Daoy (cell line): Measurements from ENCODE around the gene CACNA1H. TPM values are rescaled to one million over a fixed set of nuclear protein-coding genes. Genes with fewer than 3 reads are reported as not detected.
"Not testable (repeated sequence)": the region's sequence is repeated elsewhere in the genome, so short reads cannot be mapped to it uniquely, and the experiment has no call there.

Experiments used
- DNase-seq: peaks from one replicate; pipeline ENCODE4 v3.0.0-alpha.2; 2015; ENCODE audit warnings: low read depth
- total RNA-seq: library from RNA; depleted of rRNA; stranded (reverse); fragments of >200 nt; shearing (Covaris generic); gene quantifications from 2 replicates; pipeline ENCODE4 v1.2.3, GENCODE V29; 2014

The CACNA1H gene
- total RNA-seq, 1 experiment from 2014 or later = 0.80 TPM

DNA sequence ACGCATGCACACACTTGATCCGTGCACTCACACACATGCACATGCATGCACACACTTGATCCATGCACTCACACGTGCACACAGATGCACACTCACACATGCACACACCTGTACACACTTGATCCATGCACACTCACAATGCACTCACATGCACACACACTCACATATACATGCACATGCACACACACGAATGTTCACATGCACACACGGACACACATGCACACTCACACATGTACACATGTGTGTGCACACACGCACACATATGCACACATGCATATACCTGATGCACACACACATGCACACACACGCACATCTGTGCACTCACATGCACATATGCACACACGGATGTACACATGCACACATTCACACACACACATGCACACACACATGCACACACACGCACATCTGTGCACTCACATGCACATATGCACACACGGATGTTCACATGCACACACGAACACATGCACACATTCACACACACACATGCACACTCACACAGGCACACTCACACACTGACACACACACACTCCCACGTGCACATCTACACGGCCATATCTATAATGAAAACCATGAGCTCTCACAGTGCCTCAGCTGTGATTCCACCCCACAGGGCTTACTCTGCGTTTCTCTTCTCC, 95.1 kb downstream of the CACNA1H start:
- not testable (repeated sequence) for DNase-seq

DNA sequence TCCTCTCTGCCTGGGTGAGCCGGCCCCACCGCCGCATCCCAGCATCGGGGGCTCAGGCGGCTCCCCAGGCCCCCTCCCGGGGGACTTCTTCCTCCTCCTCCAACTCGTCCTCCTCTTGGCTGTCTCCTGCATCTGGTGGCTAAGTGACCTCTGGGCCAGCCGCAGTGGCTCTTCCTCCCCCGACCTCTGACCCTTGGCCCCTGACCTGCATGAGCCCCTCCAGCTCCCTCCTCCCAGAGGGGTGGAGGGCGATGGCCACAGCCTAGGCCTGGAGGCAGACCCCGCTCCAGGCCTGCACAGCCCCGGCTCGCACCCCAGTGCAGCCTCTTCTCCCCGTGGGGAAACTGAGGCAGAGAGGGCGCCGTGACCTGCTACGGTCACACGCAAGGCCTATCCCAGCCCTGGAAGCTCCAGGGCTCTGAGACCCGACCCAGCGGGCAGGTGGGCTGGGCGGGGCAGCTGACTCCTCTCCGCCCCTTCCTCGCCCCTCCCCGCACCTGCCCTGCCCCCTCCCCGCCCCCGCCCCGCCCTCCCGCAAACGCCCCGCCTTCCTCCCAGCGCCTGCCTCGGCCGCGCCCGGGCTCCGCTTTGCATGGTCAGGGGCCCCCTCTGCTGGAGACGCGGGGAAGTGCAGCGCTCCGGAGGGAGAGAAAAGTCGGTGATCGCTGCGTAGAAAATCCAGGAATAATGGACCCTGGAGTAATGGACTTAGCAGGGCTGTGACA, 96.3 kb downstream of the CACNA1H start:
- not testable (repeated sequence) for DNase-seq

DNA sequence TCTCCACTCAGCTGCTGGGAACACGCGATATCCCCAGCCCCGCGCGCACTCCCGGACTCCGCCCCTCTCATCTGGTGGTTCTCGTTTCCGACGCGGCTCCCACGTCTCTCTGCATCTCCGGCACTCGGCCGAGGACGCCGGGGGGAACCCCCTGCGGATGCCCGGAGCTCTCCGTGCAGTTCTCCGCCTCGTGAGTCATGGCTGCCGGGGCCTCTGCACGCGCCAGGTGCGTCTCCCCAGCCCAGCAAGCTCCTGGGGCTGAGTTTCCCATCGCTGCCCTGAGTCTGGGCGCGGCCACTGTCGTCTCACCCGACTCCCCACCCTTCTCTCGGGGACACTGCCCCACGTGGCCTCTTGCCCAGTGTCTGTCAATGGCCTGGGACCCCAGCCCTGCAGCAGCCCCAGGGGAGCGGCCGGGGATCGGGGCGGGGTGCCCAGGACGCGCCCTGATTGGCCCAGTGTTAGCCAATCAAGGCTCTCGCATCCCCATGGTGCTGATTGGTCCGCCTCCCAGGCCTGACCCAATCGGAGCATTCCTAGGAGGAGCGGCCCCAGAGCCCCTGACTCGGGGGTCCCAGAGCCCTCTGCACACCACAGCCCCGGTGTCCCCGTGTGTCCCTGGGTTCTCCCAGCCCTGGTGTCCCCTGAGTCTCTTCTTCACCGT, 100.9 kb downstream of the CACNA1H start:
- DNase-seq = not testable (repeated sequence)

DNA sequence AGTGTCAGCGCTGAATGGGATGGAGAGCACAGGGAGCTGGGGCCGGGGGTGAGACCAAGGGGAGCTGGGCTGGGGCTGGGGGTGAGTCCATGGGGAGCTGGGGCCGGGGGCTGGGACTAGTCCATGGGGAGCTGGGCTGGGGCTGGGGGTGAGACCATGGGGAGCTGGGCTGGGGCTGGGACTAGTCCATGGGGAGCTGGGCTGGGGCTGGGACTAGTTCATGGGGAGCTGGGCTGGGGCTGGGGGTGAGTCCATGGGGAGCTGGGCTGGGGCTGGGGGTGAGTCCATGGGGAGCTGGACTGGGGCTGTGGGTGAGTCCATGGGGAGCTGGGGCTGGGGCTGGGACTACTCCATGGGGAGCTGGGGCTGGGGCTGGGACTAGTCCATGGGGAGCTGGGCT, 101.9 kb downstream of the CACNA1H start:
- DNase-seq = not testable (repeated sequence)

DNA sequence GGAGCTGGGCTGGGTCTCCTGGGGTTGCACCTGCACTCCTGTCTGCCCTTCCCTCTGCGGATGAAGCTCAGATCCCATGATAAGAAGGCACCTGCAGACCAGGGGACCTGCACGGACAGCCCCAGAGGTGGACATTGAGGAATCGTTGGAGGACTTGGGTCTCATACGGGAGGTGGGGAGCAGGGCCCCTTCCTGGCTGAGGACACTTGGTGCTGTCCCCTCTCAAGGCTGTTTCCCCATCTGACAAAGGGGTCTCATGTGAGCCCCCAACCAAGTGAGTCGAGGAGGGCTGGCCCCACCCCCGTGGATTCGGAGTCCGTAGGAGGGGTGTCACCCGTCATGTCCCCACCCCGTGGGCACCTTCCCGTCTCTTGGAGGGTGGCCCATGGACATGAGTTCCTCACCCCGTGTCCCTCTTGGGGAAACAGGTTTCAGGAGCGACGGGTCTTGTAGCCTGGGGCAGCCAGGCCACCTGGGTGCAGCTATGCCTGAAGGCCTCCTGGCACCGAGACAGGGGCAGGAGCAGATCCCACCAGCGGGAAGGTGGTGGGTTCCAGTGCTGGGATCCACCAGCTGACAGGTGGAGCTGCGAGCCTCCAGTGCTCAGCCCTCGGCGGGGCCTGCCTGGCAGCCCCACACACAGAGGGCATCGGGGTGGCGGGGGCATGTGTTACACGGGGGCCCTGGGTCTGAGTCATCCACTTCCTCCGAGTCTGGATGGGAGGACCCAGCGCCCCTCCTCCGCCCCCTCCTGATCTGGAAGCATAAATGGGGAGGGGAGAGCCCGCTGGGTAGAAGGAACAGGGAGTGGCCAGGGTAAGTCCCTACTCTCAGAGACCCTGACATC, 102.6 kb downstream of the CACNA1H start, which contains the start of gene TPSD1:
Gene TPSD1 (plus strand): TSS at position 794 of the 847 bp plus-strand sequence. CDS start 212 bp downstream, outside the sequence.
- DNase-seq = not testable (repeated sequence)

DNA sequence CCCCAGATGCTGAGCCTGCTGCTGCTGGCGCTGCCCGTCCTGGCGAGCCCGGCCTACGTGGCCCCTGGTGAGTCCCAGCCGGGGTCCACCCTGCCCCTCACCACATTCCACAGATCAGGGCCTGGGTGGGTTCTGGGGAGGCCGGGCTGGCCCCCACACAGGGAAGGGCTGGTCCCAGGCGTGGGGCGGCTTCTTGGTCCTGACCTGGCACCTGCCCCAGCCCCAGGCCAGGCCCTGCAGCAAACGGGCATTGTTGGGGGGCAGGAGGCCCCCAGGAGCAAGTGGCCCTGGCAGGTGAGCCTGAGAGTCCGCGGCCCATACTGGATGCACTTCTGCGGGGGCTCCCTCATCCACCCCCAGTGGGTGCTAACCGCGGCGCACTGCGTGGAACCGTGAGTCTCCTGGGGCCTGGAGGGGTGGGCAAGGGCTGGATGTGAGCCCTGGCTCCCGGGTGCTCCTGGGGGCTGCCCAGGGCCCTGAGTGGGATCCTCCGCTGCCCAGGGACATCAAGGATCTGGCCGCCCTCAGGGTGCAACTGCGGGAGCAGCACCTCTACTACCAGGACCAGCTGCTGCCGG, 103.5 kb downstream of the CACNA1H start:
- DNase-seq = not testable (repeated sequence)

DNA sequence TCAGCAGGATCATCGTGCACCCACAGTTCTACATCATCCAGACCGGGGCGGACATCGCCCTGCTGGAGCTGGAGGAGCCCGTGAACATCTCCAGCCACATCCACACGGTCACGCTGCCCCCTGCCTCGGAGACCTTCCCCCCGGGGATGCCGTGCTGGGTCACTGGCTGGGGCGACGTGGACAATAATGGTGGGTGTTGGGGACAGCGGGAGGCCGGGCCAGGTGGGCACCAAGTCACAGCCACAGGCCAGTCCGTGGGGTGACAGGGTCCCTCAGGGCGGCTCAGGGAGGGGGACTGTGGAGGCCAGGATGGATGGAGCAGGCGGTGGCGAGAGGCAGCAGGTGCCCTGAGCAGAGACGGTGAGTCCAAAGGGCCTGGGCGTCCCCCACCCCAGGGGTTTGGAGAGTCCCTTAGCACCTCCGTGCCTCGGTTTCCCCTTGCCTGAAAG, 104.0 kb downstream of the CACNA1H start:
- no peak for DNase-seq

DNA sequence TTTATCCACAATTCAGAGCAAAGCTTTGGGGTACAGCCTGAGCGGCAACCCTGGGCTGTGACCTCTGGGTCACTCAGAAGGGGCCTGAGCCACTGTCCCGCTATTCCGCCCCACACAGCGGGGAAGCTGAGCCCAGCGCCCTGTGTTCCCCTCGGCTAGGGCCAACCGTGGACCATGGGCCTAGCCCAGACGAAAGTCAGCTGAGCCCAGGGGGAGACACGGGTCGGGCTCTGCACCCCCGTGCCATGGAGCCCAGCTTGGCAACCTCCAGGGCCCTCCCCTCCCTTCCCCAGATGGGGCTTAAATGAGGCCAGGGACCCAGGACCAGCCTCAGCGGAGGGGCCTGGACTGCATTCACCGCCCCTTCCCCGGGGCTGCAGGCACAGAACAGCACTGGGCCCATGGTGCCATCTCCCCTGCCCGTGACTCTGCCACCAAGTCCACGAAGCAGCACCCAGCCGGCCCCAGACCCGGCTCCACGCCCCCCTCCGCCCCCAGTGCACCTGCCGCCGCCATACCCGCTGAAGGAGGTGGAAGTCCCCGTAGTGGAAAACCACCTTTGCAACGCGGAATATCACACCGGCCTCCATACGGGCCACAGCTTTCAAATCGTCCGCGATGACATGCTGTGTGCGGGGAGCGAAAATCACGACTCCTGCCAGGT, 104.8 kb downstream of the CACNA1H start:
- DNase-seq = no peak

DNA sequence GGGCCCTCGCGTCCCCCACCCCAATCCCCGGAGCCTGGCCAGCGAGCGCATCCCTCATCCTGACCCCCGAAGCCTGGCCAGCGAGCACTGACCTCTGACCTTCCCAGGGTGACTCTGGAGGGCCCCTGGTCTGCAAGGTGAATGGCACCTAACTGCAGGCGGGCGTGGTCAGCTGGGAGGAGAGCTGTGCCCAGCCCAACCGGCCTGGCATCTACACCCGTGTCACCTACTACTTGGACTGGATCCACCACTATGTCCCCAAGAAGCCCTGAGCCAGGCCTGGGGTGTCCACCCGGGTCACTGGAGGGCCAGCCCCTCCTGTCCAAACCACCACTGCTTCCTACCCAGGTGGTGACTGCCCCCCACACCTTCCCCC, 105.3 kb downstream of the CACNA1H start:
- no peak for DNase-seq

DNA sequence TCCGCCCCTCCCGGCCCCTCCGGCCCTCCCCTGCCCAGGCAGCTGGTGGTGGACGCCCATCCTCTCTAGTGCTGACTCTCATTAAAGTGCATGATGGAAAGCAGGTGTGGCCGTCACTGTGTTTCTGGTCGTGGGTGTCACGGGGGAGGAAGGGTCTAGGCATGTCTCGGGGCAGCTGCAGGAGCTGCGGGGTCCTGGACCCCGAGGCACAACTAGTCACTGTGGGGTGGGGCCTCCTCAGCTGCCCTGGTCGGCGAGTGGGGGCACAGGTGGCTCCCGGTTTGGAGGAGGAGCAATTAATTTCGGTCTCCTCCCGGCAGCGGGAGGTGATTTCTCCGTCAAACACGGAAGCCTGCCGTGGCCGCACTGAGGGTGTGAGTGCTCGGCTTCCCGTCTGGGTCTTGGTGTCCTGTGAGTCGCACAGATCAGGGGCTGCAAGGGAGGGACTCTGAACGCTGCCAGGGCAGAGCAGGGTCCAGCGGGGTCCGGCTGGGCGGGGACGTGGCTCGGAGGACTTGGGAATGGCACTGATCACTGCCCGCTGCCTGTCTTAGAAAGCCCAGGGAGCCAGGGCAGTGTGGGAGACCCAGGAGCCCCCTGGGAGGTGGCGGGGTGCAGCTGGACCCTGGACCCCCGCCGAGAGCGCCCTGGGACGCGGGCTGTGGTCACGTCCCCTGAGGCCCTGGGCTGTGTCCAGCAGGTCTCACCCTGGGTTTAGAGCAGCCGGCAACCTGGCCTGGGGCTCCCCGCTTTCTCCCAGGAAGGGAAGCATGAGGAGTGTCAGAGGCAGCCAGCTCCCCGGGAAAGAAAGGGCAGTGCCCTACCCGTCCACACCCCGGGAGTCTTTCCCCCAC, 106.2 kb downstream of the CACNA1H start:
- no peak for DNase-seq

DNA sequence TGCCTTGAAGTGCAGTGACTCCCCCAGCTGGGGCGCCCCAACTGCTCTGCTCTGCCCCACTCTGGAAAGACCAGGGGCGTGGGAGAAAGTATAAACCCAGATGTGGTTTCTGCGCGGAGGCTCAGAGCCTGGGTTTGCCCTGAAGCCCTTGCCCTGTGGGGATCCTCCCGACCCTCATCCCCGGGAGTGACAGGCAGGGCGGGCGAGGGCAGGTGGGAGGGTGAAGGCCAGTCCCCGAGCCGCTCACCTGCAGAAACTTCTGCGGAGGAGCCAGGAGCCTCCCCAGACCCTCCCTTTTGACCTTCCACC, 106.8 kb downstream of the CACNA1H start:
- DNase-seq = no peak

DNA sequence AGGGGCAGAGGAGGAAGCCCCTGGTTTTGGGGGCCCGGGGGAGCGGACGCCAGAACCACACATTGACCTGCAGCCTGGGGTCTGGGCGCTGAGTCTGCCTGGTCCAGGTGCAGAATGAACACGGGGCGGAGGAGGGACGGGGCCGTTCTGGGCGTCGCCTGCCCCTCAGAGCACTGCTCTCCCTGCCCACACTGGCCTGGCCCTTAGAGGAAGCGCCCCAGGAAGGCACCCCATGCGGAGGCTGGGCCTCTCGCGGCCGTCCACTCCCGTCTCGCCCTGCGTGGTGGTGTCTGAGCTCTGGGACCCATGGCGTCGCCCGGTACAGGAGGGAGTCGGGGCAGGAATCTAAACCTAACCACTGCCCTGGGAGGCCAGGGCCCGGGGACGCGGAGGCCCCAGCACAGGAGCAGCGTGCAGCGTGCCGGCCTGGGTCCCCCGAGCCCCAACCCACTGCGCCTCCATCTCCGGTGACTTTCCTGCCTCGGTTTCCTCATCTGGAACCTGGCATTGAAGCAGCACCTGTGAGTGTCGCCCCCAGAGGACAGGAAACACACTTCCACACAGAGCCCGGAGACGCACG, 107.3 kb downstream of the CACNA1H start:
- no peak for DNase-seq

DNA sequence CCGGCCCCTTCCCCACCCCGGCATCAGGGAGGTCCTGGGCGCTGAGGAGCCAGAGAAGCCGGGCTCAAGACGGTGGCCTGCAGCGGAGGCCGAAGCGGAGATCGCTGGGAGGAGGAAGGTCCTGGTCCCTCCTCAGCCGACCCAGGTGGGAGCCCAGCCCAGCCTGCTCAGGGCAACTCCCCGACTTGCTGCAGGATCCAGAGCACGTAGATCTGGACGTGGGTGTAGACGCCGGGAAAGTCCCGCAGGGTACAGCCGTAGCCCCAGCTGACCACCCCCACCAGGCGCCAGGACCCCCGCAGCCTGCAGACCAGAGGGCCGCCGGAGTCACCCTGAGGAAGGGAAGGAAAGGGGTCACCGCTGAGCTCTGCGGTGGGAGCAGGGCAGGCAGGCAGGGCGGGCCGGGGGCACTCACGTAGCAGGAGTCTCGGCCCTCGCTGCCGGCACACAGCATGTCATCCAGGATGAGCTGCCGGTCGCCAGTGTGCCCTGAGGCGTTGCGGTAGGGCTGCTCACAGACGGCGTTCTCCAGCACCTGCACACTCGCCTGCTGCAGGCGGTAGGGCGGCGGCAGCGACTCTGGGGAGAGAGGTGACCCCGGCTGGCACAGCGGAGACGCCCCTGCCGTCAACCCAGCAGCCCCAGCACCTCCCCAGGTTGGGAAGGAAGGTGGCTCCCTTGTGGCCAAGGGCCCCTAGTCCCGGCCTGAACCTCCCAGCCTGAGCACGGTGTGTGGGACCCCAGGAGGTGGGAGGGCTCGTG, 108.4 kb downstream of the CACNA1H start:
- peak; percentile 27 for DNase-seq

DNA sequence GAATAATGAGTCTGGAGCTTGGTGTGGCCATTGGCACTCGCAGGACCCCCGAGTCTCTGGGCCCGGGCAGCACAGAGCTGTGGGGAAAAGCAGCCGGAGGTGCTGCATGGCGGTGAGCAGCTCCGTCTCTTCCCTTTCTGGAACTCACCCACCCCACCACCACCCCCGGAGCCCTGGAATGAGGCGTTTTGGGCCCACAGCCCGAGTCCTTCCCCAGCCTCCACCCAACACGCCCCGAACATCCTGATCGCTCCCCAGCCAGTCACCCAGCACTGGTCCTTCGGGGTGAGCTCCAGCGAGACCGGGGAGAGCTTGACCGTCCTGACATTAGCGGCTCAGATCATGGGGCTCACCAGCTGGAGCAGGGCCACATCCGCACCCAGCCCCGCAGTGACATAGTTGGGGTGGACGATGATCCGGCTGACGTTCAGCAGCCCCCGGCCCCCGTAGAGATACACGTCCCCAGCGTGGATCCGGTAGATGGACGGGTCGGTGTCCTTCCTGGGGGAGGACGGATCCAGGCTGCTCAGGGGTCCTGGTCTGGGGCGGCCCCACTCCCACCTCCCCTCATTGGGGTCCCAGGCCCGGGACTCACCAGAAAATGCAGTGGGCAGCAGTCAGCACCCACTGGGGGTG, 109.4 kb downstream of the CACNA1H start:
- DNase-seq = no peak

DNA sequence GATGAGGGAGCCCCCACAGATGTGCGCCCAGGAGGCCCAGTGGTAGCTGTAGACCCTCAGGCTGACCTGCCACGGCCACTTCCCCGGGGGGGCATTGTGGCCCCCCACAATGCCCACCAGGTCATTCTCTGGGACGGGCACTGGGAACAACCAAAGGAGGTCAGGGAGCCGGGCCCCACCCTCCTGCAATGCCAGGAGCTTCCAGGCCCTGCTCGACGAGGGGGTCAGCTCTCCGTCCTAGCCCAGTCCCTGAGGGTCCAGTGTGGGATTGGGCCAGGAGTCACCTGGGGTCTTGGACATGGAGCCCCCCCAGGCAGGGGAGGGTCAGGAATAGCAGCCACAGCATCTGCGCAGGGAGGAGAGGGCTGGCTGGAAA, 109.9 kb downstream of the CACNA1H start:
- no peak for DNase-seq

DNA sequence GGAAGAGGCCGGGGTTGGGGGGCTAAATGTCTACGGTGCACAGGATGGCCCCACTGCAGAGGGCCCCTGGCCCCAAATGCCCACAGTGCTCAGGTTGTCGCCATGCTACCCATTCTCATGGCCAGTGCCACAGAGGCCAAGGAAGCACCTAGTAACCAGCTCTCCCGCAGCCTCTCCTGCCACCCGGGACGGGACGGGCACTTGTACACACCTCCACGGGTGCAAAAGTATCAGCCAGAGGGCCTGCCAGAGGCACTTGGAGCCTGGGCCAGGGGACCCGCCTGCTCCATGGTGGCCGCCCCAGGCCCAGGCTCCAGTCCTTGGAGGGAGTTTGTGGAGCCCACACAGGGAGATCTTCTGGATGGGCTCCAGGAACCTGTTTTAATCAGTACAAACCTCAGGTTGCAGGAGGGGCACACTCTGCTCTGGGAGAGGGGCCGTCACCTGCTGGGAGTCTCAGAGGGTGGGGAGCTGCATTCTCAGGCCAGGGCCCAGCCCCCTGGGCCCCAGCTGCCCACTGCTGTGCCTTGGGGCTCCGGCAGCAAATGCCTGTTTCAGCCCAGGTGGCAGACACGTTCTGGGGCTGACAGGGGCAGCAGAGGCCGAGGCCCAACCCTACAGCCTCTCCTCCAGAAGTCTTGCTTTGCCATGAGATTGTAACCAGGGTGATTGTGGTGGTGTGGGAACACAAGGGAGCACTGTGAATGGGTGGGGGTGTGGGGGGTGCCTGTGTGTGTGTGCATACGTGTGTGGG, 110.9 kb downstream of the CACNA1H start:
- no peak for DNase-seq

DNA sequence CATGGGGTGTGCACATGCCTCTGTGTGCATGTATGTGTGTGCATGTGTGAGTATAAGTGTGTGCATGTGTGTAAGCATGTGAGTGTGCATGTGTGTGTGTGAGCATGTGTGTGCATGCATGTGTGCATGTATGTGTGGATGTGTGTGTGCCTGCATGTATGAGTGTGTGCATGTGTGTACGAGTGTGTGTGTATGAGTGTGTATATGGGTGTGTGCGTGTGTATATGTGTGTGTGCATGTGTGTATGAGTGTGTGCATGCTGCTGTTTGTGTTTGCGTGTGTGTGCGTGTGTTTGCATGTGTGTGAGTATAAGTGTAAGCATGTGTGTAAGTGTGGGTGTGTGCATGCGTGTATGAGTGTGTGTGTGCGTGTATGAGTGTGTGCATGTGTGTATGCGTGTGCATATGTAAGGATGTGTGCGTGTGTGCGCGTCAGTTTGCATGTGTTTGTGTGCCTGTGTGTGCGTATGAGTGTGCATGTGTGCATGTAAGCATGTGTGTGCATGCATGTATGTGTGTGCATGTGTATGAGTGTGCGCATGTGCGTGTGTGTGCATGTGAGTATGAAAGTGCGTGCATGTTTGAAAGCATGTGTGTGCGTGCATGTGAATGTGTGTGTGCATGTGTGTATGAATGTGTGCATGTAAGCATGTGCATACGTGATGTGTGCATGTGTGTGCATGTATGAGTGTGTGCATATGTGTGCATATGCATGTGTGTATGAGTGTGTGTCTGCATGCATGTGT, 111.6 kb downstream of the CACNA1H start:
- DNase-seq = no peak
